SK-N-SH treated with all-trans-retinoic acid at 6 μM for 48 hours (cell line): Measurements from ENCODE around the gene LSAMP.

Source experiments
- ARNTL ChIP-seq: fragments of 450-650 bp; formaldehyde crosslinking; IDR thresholded peaks from 2 replicates; pipeline ENCODE4 v1.5.0; 2020; ENCODE audit warnings: low read depth, mild to moderate bottlenecking, moderate library complexity, borderline replicate concordance
- OSR1 ChIP-seq: fragments of 250-450 bp; sonication (Bioruptor Pico); IDR thresholded peaks from 2 replicates; pipeline ENCODE4 v1.8.0; 2022; ENCODE audit warnings: moderate library complexity, mild to moderate bottlenecking, inconsistent platforms
- TF ChIP-seq, protein P1 (sequence below): fragments of 250-450 bp; sonication (Bioruptor Pico); IDR thresholded peaks from 2 replicates; pipeline ENCODE4 v1.5.0; 2020; ENCODE audit warnings: mild to moderate bottlenecking, moderate library complexity
- TF ChIP-seq, protein P2 (sequence below): fragments of 250-450 bp; sonication (Bioruptor Pico); IDR thresholded peaks from 2 replicates; pipeline ENCODE4 v1.8.0; 2021; ENCODE audit warnings: low read depth, mild to moderate bottlenecking, moderate library complexity, borderline replicate concordance

DNA sequence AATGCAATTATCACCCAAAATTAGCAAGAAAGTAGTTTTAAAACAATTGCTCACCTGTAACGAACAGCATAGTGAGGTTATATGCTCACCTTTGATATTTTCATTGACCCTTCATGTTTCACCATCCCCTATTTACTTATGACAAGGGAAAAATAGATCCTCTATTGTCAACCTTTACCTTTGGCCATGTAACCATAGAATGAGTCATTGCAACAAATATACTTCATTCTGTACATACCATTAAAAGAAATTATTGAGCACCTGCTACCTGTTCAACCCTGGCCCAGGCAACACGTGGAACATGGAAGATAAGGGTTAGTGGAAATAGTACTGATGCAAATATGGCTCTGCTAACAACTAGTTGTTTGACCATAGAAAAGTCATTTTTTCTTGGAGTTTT lies 20.2 kb downstream of the LSAMP start:
- TF ChIP-seq, protein P1, sequence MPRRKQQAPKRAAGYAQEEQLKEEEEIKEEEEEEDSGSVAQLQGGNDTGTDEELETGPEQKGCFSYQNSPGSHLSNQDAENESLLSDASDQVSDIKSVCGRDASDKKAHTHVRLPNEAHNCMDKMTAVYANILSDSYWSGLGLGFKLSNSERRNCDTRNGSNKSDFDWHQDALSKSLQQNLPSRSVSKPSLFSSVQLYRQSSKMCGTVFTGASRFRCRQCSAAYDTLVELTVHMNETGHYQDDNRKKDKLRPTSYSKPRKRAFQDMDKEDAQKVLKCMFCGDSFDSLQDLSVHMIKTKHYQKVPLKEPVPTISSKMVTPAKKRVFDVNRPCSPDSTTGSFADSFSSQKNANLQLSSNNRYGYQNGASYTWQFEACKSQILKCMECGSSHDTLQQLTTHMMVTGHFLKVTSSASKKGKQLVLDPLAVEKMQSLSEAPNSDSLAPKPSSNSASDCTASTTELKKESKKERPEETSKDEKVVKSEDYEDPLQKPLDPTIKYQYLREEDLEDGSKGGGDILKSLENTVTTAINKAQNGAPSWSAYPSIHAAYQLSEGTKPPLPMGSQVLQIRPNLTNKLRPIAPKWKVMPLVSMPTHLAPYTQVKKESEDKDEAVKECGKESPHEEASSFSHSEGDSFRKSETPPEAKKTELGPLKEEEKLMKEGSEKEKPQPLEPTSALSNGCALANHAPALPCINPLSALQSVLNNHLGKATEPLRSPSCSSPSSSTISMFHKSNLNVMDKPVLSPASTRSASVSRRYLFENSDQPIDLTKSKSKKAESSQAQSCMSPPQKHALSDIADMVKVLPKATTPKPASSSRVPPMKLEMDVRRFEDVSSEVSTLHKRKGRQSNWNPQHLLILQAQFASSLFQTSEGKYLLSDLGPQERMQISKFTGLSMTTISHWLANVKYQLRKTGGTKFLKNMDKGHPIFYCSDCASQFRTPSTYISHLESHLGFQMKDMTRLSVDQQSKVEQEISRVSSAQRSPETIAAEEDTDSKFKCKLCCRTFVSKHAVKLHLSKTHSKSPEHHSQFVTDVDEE, result no peak
- TF ChIP-seq OSR1 (CRISPR knock-in tag) (no peak), ARNTL (CRISPR knock-in tag) (no peak)
- TF ChIP-seq, protein P2, sequence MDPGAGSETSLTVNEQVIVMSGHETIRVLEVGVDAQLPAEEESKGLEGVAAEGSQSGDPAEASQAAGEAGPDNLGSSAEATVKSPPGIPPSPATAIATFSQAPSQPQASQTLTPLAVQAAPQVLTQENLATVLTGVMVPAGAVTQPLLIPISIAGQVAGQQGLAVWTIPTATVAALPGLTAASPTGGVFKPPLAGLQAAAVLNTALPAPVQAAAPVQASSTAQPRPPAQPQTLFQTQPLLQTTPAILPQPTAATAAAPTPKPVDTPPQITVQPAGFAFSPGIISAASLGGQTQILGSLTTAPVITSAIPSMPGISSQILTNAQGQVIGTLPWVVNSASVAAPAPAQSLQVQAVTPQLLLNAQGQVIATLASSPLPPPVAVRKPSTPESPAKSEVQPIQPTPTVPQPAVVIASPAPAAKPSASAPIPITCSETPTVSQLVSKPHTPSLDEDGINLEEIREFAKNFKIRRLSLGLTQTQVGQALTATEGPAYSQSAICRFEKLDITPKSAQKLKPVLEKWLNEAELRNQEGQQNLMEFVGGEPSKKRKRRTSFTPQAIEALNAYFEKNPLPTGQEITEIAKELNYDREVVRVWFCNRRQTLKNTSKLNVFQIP (CRISPR knock-in tag), result no peak
